ENCODE measurements around the gene CMIP. TPM values are rescaled to one million over a fixed set of nuclear protein-coding genes. Genes with fewer than 3 reads are reported as not detected.
A peak's percentile ranks its signal among the peaks of the same experiment; 100 is the strongest.

Gene CMIP
- total RNA-seq, 1 donor from 2014 or later, result 6.6 TPM

- no peak overlapping the region for H3K27ac Mint-ChIP-seq
- peaks cover 38% of the 10 kb centered on the region for H3K4me1 Mint-ChIP-seq
- H3K9ac ChIP-seq, result no peak overlapping the region
- H3K4me3 ChIP-seq, result no peak overlapping the region
- H4K20me1 ChIP-seq (ENCODE audit: low read depth), result peaks cover 31% of the 10 kb centered on the region
- TF ChIP-seq EZH2phosphoT487 (IDR thresholded peaks at IDR 0.05), result no peak
- TF ChIP-seq CTCF (IDR thresholded peaks at IDR 0.05), result peak; percentile 19
- TF ChIP-seq EZH2 (IDR thresholded peaks at IDR 0.05), result no peak
- no peak overlapping the region for H2AFZ ChIP-seq (replicated peaks)
- no peak overlapping the region for H3K4me3 Mint-ChIP-seq
- no peak for DNase-seq (ENCODE audit: low spot score)
- no peaks in the 10 kb centered on the region for H3F3A ChIP-seq (ENCODE audit: low read depth)
- H3K4me2 ChIP-seq, result no peak overlapping the region
- H3K9me3 Mint-ChIP-seq, result no peaks in the 10 kb centered on the region
- H3K36me3 Mint-ChIP-seq, result peaks cover 3% of the 10 kb centered on the region
- peaks cover 11% of the 10 kb centered on the region for H3K27me3 Mint-ChIP-seq (ENCODE audit: insufficient read depth, low read depth)
- no peak overlapping the region for H3K27ac ChIP-seq
- no peaks in the 10 kb centered on the region for H3K27me3 ChIP-seq
- no peaks in the 10 kb centered on the region for H3K4me1 ChIP-seq
- no peaks in the 10 kb centered on the region for H3K36me3 ChIP-seq
- H3K9me3 ChIP-seq (ENCODE audit: low read depth), result no peaks in the 10 kb centered on the region
- peaks cover 22% of the 10 kb centered on the region for H3K79me2 ChIP-seq (ENCODE audit: low read depth)
Observed at GRCh38 chr16:81598083-81598482, 153.5 kb downstream of the CMIP start.

GRCh38 chr16:81599034-81599744 is 154.6 kb downstream of the CMIP start:
- no peak overlapping the region for H3K4me3 Mint-ChIP-seq
- peaks cover 30% of the 10 kb centered on the region for H3K79me2 ChIP-seq (ENCODE audit: low read depth)
- H3F3A ChIP-seq (ENCODE audit: low read depth), result no peaks in the 10 kb centered on the region
- H3K9me3 ChIP-seq (ENCODE audit: low read depth), result no peaks in the 10 kb centered on the region
- no peak overlapping the region for H3K27ac ChIP-seq
- H3K27me3 ChIP-seq, result no peaks in the 10 kb centered on the region
- peaks cover 29% of the 10 kb centered on the region for H4K20me1 ChIP-seq (ENCODE audit: low read depth)
- no peaks in the 10 kb centered on the region for H3K36me3 ChIP-seq
- no peak overlapping the region for H3K4me3 ChIP-seq
- peaks cover 3% of the 10 kb centered on the region for H3K36me3 Mint-ChIP-seq
- H3K4me2 ChIP-seq, result no peak overlapping the region
- no peak overlapping the region for H2AFZ ChIP-seq (replicated peaks)
- DNase-seq (ENCODE audit: low spot score), result no peak
- no peaks in the 10 kb centered on the region for H3K9me3 Mint-ChIP-seq
- peaks cover 9% of the 10 kb centered on the region for H3K27me3 Mint-ChIP-seq (ENCODE audit: insufficient read depth, low read depth)
- peak overlapping the region; percentile 18 for H3K27ac Mint-ChIP-seq
- TF ChIP-seq CTCF (IDR thresholded peaks at IDR 0.05), result no peak
- TF ChIP-seq EZH2phosphoT487 (IDR thresholded peaks at IDR 0.05), result no peak
- H3K4me1 ChIP-seq, result no peaks in the 10 kb centered on the region
- H3K4me1 Mint-ChIP-seq, result peaks cover 38% of the 10 kb centered on the region
- H3K9ac ChIP-seq, result no peak overlapping the region

- no peaks in the 10 kb centered on the region for H3K9me3 Mint-ChIP-seq
- peak overlapping the region; percentile 38 for H3K27ac Mint-ChIP-seq
- peak; percentile 35 for DNase-seq (ENCODE audit: low spot score)
- Histone ChIP-seq H3K27ac (no peak overlapping the region), H3K27me3 (no peaks in the 10 kb centered on the region), H3K4me2 (no peak overlapping the region), H3K4me1 (no peaks in the 10 kb centered on the region), H3K9ac (no peak overlapping the region), H3K4me3 (no peak overlapping the region), H2AFZ (replicated peaks) (no peak overlapping the region), H3F3A (ENCODE audit: low read depth) (no peaks in the 10 kb centered on the region), H4K20me1 (ENCODE audit: low read depth) (peaks cover 34% of the 10 kb centered on the region), H3K79me2 (ENCODE audit: low read depth) (peaks cover 30% of the 10 kb centered on the region), H3K36me3 (no peaks in the 10 kb centered on the region), H3K9me3 (ENCODE audit: low read depth) (no peaks in the 10 kb centered on the region)
- peaks cover 41% of the 10 kb centered on the region for H3K4me1 Mint-ChIP-seq
- peaks cover 8% of the 10 kb centered on the region for H3K27me3 Mint-ChIP-seq (ENCODE audit: insufficient read depth, low read depth)
- TF ChIP-seq EZH2 (IDR thresholded peaks at IDR 0.05) (no peak), CTCF (IDR thresholded peaks at IDR 0.05) (no peak), EZH2phosphoT487 (IDR thresholded peaks at IDR 0.05) (no peak)
- H3K36me3 Mint-ChIP-seq, result peaks cover 3% of the 10 kb centered on the region
- H3K4me3 Mint-ChIP-seq, result no peak overlapping the region
Observed at GRCh38 chr16:81600275-81600674, 155.7 kb downstream of the CMIP start.

Measured in neural progenitor cell (in vitro differentiated cells).